ENCODE results near the gene ZXDC.

The ZXDC gene

GRCh38 chr3:126438186-126438585, 37.5 kb downstream of the ZXDC start:
- no peak for DNase-seq (ENCODE audit: low read depth in 1 of 2, low spot score in 1 of 2)

GRCh38 chr3:126436826-126437717, 38.6 kb downstream of the ZXDC start:
- DNase-seq (ENCODE audit: low read depth in 1 of 2, low spot score in 1 of 2), result no peak

GRCh38 chr3:126435456-126436315, 40.0 kb downstream of the ZXDC start:
- no peak for DNase-seq (ENCODE audit: low read depth in 1 of 2, low spot score in 1 of 2)

- DNase-seq (ENCODE audit: low read depth in 1 of 2, low spot score in 1 of 2), result no peak
Observed at GRCh38 chr3:126434931-126435411, 40.7 kb downstream of the ZXDC start.

GRCh38 chr3:126434264-126434590, 41.5 kb downstream of the ZXDC start:
- DNase-seq (ENCODE audit: low read depth in 1 of 2, low spot score in 1 of 2), result no peak

- no peak for DNase-seq (ENCODE audit: low read depth in 1 of 2, low spot score in 1 of 2)
Observed at GRCh38 chr3:126433496-126434263, 42.0 kb downstream of the ZXDC start.

- no peak for DNase-seq (ENCODE audit: low read depth in 1 of 2, low spot score in 1 of 2)
Observed at GRCh38 chr3:126433105-126433430, 42.6 kb downstream of the ZXDC start.

DNA sequence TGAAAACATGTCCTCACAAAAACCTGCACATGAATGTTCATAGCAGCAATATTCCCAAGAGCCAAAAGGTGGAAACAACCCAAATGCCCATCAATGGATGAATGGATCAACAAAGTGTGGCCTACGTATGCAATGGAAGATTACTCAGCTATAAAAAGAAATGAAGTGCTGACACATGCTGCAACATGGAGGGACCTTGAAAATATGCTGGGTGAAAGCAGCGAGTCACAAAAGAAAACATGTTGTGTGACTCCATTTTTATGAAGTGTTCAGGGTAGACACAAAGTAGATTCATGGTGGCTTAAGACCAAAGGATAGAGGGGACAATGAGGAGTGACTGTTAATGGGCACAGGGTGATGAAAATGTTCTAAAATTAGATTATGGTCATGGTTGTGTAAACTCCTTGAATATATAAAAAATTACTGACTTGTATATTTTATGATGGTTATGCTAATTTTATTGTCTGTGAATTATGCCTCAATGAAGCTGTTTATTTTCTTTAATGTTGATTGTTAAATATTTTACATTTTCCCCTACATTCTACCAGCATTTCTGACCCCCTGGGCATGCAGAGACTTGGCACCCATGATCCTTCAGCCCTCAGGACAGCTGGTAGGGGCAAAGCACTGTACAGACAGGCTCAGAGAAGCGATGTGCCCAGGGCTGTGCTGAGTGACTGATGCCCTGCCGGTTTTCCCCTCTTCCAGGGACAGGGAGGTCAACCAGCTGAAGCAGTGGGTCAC, 43.2 kb downstream of the ZXDC start:
- DNase-seq (ENCODE audit: low read depth in 1 of 2, low spot score in 1 of 2), result no peak

- no peak for DNase-seq (ENCODE audit: low read depth in 1 of 2, low spot score in 1 of 2)
Observed at GRCh38 chr3:126431103-126431534, 44.6 kb downstream of the ZXDC start.

DNA sequence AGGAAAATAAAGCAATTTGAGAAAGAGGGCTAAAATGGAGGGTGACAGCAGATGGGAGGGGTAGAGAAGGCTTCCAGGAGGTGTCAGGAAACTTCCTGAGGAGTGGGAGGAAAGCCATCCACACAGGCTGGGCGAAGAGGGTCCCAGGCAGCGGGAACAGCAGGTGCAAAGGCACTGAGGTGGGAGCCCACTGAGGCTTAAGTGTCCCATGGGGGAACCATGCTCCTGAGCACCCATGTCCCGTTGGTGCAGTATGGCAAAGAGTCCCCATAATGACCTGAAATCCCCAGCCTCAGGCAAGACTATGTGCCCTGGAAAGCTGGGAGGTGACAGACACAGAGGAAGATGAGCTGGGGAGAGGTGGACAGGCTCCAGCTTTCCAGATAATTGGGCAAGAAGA, 50.9 kb downstream of the ZXDC start:
- DNase-seq (ENCODE audit: low read depth in 1 of 2, low spot score in 1 of 2), result no peak

DNA sequence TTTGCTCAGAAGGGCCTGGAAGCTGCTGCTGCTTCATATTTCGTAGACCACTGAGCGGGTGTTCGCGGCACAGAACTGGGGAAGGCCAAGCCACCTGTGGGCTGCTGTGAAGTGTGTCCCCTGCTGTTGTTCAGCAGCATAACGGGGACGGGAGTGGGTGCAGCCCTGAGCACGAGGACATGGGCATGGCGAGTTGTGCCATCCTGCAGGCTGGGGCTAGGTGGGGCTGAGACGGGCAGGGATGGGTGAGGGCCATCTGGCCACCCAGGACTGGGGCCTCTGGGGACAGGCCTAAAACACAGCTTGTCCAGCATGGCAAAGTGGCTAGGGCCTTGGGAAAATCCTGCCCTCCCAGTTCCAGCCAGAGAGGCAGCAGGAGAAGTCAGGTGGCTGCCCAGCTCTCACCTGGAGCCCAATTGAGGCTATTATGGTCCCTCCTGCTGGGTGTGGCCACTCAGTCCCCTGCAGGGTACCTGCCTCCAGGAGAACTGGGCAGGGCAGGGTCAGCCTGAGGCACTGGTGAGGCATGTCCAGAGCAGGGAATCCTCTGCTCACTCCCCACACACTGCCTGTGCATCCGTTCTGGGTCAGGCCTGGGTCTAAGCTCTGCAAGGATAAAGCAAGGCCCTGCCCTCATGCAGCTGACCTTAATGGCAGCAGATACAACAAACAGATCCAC, 51.5 kb downstream of the ZXDC start:
- no peak for DNase-seq (ENCODE audit: low read depth in 1 of 2, low spot score in 1 of 2)

GRCh38 chr3:126423191-126424038, 52.3 kb downstream of the ZXDC start:
- no peak for DNase-seq (ENCODE audit: low read depth in 1 of 2, low spot score in 1 of 2)

GRCh38 chr3:126422571-126423091, 53.1 kb downstream of the ZXDC start:
- no peak for DNase-seq (ENCODE audit: low read depth in 1 of 2, low spot score in 1 of 2)

GRCh38 chr3:126422121-126422520, 53.6 kb downstream of the ZXDC start:
- no peak for DNase-seq (ENCODE audit: low read depth in 1 of 2, low spot score in 1 of 2)

GRCh38 chr3:126421573-126422119, 54.0 kb downstream of the ZXDC start:
- no peak for DNase-seq (ENCODE audit: low read depth in 1 of 2, low spot score in 1 of 2)

DNA sequence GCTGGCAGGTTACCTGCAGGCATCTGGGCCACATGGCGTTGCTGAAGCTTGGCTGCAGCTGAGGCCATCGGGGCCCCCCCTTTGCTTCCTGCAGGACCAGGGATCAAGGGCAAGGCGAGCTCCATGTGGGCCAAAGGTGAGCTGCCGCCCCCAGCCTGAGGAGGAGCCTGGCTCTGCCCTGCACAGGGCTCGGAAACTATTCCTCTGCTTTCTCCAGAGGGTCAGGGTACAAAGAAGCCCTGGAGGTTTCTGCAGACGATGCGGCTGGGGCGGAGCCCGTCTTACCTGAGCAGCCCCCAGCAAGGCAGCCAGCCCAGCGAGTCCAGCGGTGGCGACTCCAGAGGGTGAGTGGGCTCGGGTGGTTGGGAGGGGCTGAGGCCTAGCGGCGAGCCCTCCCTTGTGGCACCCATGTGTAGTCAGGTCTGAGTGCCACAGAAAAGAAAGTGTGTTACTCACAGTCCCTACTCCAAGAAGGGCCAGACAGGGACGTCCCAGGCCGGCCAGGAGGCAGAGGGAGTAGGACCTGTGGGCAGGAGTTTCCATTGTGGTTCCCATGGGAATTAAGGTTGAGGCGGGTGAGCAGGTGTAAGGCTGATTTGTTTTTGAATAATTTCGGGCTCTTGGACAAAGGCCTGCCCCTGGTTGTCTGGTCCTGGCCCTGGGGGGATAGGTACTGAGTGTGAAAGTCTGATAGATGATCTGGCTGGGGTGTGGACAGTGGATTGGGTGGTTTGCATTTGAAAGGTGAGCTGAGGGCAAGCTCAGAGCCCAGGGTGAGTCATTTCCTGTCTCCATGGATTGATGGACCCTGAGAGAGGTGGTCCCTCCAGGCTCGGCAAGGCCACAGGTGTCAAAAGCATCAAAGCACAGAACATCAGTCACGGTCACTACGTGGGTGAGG, 55.6 kb downstream of the ZXDC start:
- DNase-seq (ENCODE audit: low read depth in 1 of 2, low spot score in 1 of 2), result no peak

DNA sequence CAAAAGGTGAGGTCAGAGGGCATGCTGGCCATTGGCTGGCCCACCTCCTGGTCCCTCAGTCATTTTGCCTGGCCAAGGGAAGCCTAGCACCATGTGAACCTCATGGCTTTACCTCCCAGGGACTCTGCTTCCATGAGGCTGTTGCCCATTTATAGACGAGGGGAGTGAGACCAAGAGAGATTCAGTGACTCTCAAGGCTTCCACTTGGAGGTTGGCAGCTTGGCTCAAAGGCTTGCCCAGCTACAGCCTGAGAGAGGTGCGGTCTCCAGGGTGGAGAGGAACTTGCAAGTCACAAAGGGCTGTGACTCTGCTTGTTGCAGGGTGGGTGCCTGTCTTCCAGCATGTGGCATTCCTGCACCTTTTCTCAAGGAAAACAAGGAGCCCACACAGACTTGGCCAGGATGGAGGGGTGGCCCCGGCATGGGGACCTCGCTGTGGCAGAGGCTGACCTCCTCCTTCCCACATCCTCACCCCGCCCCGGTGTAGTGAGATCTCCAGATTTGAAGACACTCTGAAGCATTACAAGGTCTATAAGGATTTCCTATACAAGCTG, 56.5 kb downstream of the ZXDC start:
- no peak for DNase-seq (ENCODE audit: low read depth in 1 of 2, low spot score in 1 of 2)
